CD4-positive, alpha-beta T cell treated with Interleukin-17A for 1 hour (primary cell): Measurements from ENCODE around the gene TMEM184C.

Source experiments
- DNase-seq: peaks from one replicate; pipeline ENCODE4 v3.0.0-alpha.2; 2020

The TMEM184C gene

DNA sequence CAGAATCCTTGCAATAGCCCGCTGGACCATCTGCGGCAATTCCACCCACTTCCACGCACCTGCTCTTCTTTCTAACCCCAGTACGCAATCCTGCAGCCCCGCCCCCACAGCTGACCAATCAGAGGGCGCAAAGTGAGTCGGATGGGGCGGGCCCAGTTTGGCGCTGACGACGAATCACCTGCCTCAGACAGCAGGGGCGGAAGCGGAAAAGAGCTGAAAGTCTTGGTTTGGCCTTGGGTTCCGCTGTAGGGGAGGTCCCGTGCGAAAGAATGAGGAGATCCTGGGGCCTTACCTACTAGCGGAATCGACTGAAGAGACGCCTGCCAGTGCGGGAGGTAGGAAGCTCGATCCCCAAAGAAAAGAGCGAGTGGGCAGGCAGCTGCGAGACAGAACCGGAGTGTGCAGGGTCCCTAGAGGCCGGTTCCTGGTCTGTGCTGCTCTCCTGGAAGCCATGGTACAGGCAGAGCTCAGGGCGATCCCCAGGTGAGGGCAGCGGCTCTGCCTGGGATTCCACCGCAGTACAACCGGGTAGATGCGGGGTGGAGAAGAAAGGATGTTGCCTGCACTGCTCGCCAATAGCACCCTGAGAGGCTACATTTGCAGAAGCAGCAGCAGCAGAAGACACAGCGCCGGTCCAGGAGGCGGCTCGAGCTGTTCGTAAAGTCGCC is at the start of gene TMEM184C:
TMEM184C (plus strand) TSS at position 225 of the 668 bp plus-strand sequence. CDS start 560 bp downstream, outside the sequence.
- peak; percentile 98 for DNase-seq

- no peak for DNase-seq
These were observed 46.6 kb upstream of the TMEM184C start for GRCh38 chr4:147570616-147571015.

DNA sequence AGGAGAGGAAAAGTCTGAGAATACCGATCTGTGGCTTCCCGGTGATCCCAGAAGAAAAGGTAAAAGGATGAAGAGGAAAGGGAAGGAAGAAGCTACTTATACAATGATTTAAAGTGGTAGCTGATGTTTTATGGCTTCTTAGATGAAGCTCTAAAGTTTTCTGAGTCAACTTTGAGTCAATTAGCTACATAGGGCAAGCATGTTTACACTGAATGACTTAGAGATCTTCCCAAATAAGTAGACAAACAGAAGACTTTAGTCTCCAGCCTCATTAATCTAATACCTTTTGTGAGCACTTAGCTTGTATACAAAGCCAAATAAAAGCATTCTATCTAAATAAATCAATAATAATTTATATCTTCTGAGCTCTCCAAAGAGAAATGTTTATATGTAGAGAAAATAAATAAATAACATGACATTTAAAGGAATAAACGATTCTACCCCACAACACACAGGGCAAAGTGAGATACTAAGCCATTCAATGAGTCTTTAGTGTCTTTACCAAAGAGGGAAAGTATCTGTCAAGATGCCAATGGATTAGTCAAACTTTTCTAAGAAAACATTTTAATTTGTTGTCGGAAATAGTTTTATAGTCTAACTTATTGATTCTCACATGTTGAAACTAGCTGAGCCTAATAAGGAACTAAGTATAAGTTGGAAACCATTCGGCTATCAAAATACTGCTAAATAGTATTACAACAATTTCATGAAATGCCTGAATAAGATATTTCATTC is 46.0 kb upstream of the TMEM184C start:
- DNase-seq, result no peak

- DNase-seq, result no peak
These were observed 41.1 kb upstream of the TMEM184C start for GRCh38 chr4:147576084-147576483.

- no peak for DNase-seq
These were observed 39.1 kb upstream of the TMEM184C start for GRCh38 chr4:147578051-147578476.

GRCh38 chr4:147578593-147578992 is 38.6 kb upstream of the TMEM184C start:
- no peak for DNase-seq

GRCh38 chr4:147580396-147580795 is 36.8 kb upstream of the TMEM184C start:
- DNase-seq, result no peak

- no peak for DNase-seq
These were observed 35.4 kb upstream of the TMEM184C start for GRCh38 chr4:147581606-147582350.

GRCh38 chr4:147582386-147583060 is 34.7 kb upstream of the TMEM184C start:
- no peak for DNase-seq

DNA sequence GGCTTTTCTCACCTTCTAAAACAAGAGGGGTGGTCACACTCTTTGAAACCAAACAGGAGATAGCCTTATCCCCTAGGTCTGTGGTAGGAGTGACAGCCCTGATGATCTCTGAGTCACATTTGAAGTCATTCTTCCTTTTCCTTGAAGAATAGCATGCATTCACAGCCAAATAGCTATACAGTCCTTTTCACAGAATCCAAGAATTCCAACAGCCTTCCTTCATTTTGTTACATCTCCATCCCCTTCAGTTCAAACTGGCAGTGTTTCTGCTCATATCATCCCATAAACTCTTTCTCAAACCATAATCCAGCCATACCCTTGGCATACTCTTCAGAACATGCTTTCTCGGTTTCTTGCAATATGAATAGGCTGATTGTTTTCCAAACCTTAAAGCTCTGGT is 33.3 kb upstream of the TMEM184C start:
- DNase-seq, result no peak

DNA sequence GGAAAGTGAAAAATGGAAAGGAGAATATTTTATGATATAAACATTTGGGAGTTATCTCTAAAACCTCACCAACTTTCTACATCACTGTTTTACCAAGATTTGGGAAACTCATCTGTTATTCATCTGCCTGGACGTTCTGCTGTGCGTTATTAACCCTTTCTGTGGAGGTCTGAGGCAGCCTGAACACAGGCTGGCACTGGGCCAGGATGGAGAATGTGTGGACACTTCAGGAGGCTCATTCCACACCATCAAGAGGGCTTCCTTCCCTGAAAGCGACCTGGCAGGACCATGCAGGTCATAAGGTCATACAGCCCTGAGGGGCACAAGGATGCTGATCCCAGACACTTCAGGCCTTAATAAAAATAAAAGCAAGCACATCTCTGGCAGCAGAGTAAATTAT is 31.2 kb upstream of the TMEM184C start:
- no peak for DNase-seq

DNA sequence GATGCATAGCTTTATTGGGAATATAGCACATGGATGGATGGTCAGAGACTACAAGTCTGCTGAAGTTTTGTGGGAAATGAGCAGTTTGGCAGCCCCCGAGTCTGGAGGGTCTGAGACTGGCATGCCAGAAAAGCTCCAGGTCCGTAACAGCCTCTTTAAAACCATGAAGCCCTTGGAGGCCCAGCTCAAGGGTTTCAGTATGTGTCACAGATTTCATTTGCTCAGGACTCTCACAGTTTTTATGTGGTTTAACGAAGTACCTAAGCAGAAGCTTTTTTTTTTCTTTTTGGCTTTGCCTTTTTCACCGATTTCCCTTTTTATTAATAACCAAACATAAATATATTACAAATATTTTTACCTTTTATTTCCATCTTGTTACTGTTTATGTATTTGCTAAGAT is 30.6 kb upstream of the TMEM184C start:
- DNase-seq, result no peak

GRCh38 chr4:147587041-147587440 is 30.2 kb upstream of the TMEM184C start:
- no peak for DNase-seq

DNA sequence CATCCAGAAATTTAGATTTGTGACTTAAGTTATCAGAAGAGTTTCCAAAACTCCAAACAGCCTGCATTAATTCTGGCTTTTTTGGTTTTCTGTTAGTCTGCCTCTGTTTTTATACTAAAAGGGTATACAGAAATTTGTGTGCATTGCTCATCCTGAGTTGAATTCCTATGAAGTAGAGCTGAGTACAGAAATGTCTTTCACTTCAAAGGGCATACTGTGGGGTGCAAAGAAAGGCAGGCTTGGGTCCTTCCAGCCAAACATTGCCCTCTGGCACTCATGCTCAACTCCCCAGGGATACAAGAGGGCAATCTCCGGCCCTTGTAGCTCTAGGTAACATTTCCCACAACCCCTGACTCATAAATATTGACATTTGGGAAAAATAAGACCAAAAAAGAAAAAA is 27.6 kb upstream of the TMEM184C start:
- no peak for DNase-seq

GRCh38 chr4:147590249-147590920 is 26.8 kb upstream of the TMEM184C start:
- peak; percentile 41 for DNase-seq

DNA sequence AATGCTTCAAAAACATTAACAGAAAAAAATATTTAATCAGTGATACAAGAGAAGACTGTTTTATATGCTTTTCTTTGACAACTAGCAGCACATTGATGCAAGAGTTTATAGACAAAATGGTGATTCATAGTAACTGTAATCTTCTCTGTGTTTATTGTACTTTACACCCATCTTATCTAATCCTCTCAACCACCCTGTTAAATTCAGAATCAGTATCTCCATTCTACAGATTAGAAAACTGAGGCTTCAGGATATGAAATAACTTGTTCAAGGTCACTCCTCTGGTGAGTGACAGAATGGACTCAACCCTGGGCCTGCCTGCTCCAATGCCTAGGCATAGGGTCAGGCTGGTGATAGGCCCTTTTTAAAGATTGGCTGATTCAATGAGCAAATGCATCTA is 26.1 kb upstream of the TMEM184C start:
- DNase-seq, result no peak

GRCh38 chr4:147594107-147594506 is 23.1 kb upstream of the TMEM184C start:
- DNase-seq, result no peak

DNA sequence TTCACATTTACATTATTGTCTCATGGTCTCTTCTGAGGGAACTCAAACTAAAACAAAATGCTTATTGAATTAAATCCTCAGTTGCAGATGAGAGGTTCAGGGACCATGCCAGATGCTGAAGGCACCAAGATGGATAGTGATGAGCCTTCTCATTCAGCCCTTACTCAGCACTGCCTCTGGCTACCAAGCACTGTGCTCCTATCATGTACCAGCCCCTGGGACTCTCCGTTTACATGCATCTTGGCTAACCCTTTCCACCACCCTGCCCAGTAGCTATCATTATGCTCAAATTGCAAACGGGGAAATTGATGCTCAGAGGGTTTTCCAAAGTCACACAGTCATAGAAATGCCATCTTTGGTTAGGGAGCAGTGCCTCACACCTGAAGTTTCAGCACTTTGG is 22.6 kb upstream of the TMEM184C start:
- DNase-seq, result no peak

DNA sequence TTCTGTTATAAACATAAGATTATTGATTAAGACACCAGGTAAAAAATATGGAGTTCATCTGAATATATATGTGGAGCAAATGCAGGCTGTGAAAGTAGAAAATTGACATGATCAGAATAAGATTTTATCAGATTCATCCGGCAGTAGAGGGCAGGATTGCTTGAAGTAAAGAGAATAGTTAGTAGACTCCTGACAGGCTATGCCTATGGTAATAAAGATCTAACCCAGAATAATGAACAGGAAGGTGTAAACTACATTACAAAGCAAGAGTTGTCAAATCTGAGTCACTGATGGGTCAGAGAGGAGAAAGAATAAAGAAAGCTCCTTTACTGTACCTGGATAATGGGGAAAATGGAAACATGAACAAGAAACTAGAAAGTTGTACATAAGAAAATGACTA is 20.8 kb upstream of the TMEM184C start:
- no peak for DNase-seq

DNA sequence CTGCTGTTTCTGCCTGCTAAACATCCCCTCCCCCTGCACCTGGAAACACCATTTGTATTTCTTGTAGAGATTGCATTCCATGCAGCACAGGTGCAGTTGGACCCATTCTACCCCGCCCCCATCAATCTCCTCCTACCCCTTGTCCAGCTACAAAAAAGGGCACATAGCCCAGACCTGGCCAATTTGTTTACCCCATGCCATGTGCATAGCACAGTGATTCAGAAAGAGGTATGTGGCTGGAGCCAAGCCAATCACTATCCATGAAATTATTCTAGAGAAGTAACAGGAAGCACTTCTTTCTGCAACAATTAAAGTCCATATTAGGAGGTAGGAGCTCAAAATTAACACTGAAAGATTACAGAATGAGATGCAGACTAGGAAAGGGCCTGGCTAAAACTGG is 20.2 kb upstream of the TMEM184C start:
- no peak for DNase-seq

GRCh38 chr4:147597561-147597960 is 19.6 kb upstream of the TMEM184C start:
- no peak for DNase-seq

DNA sequence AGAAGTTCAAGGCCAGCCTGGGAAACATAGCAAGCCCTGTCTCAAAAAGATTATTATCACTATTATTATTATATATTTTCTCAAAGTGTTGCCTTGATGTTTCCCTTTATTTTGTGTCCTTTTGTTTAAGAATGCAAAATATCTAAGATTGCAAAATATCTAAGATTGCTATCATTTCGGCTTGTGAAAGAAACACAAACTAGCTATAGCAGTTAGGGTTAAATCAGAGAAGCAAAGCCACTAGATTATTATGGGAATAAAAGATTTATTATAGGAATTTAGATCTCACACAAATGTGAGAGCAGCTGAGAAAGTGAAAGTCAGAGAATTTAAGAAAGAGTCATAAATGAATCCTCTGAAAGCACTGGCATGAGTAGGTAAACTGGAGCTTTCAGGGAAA is 18.0 kb upstream of the TMEM184C start:
- no peak for DNase-seq

DNA sequence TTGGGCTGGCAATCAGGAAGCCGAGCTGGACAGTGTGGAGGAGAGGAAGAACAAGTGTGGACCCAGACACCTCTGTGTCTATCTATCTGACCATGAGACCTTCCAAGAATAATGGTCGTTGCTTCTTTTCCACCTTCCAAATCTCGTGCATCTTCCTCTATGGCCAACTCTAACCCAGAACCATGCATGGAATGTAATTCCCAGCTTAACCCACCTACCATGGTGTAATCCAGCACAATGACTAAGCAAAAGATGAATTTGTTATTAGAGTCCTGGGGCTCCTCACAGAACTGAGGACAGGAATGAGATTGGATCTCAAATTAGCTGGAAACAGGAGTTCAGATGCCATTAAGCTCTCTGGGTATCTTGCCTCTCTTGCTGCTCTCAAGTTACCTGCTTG is 17.4 kb upstream of the TMEM184C start:
- no peak for DNase-seq
